ENCODE results near the gene GPD1L.

The GPD1L gene

DNA sequence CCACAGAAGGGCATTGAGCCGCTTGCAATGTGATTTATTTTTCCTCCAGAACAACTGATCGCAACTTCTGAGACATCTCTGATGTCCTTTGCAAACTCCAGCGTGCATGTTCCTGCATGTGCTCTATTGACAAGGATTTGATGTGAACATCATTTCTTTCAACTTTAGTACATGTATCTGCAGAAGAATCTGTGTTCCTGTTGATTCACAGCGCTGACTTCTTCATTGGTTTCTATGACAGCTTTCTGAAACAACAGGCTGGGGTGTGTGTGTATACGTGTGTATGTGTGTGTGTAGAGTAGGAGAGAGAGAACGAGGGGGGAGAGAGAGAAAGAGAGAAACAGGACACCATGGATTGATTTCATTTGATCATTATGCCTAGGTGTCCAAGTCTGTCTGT is 75.4 kb downstream of the GPD1L start:
- H3K4me2 ChIP-seq (ENCODE audit: low read depth, low read length, poor library complexity, severe bottlenecking) = no peak overlapping the region
- H4K20me1 ChIP-seq (ENCODE audit: insufficient read depth, low read length, poor library complexity, severe bottlenecking) = no peaks in the 10 kb centered on the region
- no peak overlapping the region for H3K9ac ChIP-seq (ENCODE audit: low read depth, low read length, poor library complexity, severe bottlenecking)
- H3K27me3 ChIP-seq (ENCODE audit: insufficient read depth, low read length, poor library complexity, severe bottlenecking) = no peaks in the 10 kb centered on the region
- H3K79me2 ChIP-seq (ENCODE audit: insufficient read depth, low read length) = no peaks in the 10 kb centered on the region
- no peaks in the 10 kb centered on the region for H3F3A ChIP-seq (ENCODE audit: low read depth)
- H3K4me1 ChIP-seq (ENCODE audit: insufficient read depth, low read length, poor library complexity, severe bottlenecking) = no peaks in the 10 kb centered on the region
- no peaks in the 10 kb centered on the region for H3K9me3 ChIP-seq (ENCODE audit: insufficient read depth, low read depth, low read length)
- H2AFZ ChIP-seq (ENCODE audit: low read length) = no peak overlapping the region
- no peaks in the 10 kb centered on the region for H3K9me2 ChIP-seq (replicated peaks; ENCODE audit: low read depth, low read length)
- H3K4me3 ChIP-seq (ENCODE audit: low read length, poor library complexity, severe bottlenecking) = no peak overlapping the region
- no peaks in the 10 kb centered on the region for H3K36me3 ChIP-seq (ENCODE audit: insufficient read depth, low read length)
- TF ChIP-seq, protein P1, sequence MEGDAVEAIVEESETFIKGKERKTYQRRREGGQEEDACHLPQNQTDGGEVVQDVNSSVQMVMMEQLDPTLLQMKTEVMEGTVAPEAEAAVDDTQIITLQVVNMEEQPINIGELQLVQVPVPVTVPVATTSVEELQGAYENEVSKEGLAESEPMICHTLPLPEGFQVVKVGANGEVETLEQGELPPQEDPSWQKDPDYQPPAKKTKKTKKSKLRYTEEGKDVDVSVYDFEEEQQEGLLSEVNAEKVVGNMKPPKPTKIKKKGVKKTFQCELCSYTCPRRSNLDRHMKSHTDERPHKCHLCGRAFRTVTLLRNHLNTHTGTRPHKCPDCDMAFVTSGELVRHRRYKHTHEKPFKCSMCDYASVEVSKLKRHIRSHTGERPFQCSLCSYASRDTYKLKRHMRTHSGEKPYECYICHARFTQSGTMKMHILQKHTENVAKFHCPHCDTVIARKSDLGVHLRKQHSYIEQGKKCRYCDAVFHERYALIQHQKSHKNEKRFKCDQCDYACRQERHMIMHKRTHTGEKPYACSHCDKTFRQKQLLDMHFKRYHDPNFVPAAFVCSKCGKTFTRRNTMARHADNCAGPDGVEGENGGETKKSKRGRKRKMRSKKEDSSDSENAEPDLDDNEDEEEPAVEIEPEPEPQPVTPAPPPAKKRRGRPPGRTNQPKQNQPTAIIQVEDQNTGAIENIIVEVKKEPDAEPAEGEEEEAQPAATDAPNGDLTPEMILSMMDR (conservative IDR thresholded peaks at IDR 0.05; ENCODE audit: low read length) = no peak
- no peak for TF ChIP-seq EZH2phosphoT487 (IDR thresholded peaks at IDR 0.05; ENCODE audit: borderline replicate concordance)

DNA sequence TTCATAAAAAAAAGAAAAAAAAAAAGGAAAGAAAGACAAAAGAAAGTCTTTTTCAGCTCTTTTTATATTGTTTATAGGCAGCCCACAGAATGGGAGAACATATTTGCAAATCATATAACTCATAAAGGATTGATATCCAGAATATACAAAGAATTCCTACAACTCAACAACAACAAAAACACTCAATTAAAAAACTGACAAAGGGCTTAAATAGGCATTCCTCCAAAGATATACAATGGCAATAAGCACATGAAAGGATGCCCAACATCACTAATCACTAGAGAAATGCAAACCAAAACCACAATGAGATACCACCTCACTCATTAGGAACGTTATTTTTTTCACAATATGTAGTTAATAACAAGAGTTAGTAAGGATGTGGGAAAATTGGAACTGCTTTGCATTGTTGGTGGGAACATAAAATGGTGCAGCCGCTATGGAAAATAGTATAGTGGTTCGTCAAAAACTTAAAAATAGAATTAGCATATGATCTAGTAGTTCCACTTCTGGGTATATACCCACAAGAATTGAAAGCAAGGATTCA is 77.8 kb downstream of the GPD1L start:
- Histone ChIP-seq H3K9ac (ENCODE audit: low read depth, low read length, poor library complexity, severe bottlenecking) (no peak overlapping the region), H3K4me1 (ENCODE audit: insufficient read depth, low read length, poor library complexity, severe bottlenecking) (no peaks in the 10 kb centered on the region), H3K4me2 (ENCODE audit: low read depth, low read length, poor library complexity, severe bottlenecking) (no peak overlapping the region), H3K4me3 (ENCODE audit: low read length, poor library complexity, severe bottlenecking) (no peak overlapping the region), H2AFZ (ENCODE audit: low read length) (no peak overlapping the region), H3K36me3 (ENCODE audit: insufficient read depth, low read length) (no peaks in the 10 kb centered on the region), H3K9me2 (replicated peaks; ENCODE audit: low read depth, low read length) (no peaks in the 10 kb centered on the region), H3K9me3 (ENCODE audit: insufficient read depth, low read depth, low read length) (no peaks in the 10 kb centered on the region), H4K20me1 (ENCODE audit: insufficient read depth, low read length, poor library complexity, severe bottlenecking) (no peaks in the 10 kb centered on the region), H3K27me3 (ENCODE audit: insufficient read depth, low read length, poor library complexity, severe bottlenecking) (no peaks in the 10 kb centered on the region), H3F3A (ENCODE audit: low read depth) (no peaks in the 10 kb centered on the region), H3K79me2 (ENCODE audit: insufficient read depth, low read length) (no peaks in the 10 kb centered on the region)
- TF ChIP-seq, protein P1 (conservative IDR thresholded peaks at IDR 0.05; ENCODE audit: low read length) = no peak
- TF ChIP-seq EZH2phosphoT487 (IDR thresholded peaks at IDR 0.05; ENCODE audit: borderline replicate concordance) = no peak

DNA sequence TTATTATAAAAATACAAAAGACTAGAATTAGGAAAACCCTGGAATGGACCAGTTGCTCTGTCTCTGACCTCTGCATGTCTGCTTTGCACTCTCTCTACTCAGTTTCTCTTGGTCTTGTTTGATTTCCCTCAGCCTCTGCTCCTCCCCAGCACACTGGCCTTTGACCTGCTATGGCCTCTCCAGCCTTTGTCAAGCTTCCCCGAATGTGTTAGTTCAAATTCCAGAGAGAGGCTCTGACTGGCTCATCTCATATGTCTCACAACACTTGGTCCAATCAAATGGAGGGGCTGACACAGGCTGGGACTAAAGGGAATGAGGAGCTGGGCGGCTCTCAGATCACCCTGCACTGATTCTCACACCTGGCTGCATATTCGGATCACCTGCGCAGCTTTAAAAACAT is 79.7 kb downstream of the GPD1L start:
- Histone ChIP-seq H3K4me3 (ENCODE audit: low read length, poor library complexity, severe bottlenecking) (no peak overlapping the region), H4K20me1 (ENCODE audit: insufficient read depth, low read length, poor library complexity, severe bottlenecking) (no peaks in the 10 kb centered on the region), H3K79me2 (ENCODE audit: insufficient read depth, low read length) (no peaks in the 10 kb centered on the region), H2AFZ (ENCODE audit: low read length) (no peak overlapping the region), H3K9me3 (ENCODE audit: insufficient read depth, low read depth, low read length) (no peaks in the 10 kb centered on the region), H3K36me3 (ENCODE audit: insufficient read depth, low read length) (no peaks in the 10 kb centered on the region), H3K9me2 (replicated peaks; ENCODE audit: low read depth, low read length) (no peaks in the 10 kb centered on the region), H3K4me2 (ENCODE audit: low read depth, low read length, poor library complexity, severe bottlenecking) (no peak overlapping the region), H3F3A (ENCODE audit: low read depth) (no peaks in the 10 kb centered on the region), H3K9ac (ENCODE audit: low read depth, low read length, poor library complexity, severe bottlenecking) (no peak overlapping the region), H3K27me3 (ENCODE audit: insufficient read depth, low read length, poor library complexity, severe bottlenecking) (no peaks in the 10 kb centered on the region), H3K4me1 (ENCODE audit: insufficient read depth, low read length, poor library complexity, severe bottlenecking) (no peaks in the 10 kb centered on the region)
- no peak for TF ChIP-seq EZH2phosphoT487 (IDR thresholded peaks at IDR 0.05; ENCODE audit: borderline replicate concordance)
- TF ChIP-seq, protein P1 (conservative IDR thresholded peaks at IDR 0.05; ENCODE audit: low read length) = no peak
